NB4 (cell line): ENCODE results near the gene CES3.

ENCODE experiments used
- CTCF ChIP-seq: IDR thresholded peaks from one replicate; pipeline ENCODE4 v1.5.1; 2012; ENCODE audit warnings: low read depth, low read length
- POLR2A ChIP-seq: IDR thresholded peaks from 2 replicates; pipeline ENCODE4 v1.6.1; 2011; ENCODE audit warnings: mild to moderate bottlenecking; ENCODE audit not compliant: insufficient read length; ENCODE audit errors: extremely low read depth

GRCh38 chr16:66949472-66949871 lies 11.6 kb upstream of the CES3 start:
- TF ChIP-seq CTCF, result no peak
- no peak for TF ChIP-seq POLR2A
